Stimulated activated CD8-positive, alpha-beta memory T cell treated with anti-CD3 and anti-CD28 coated beads, Interleukin-12 subunit alpha, Interleukin-12 subunit beta, amount 100 ng/mL, for 24 hours (primary cell): ENCODE measurements around the gene PRSS8.

Source experiments
- DNase-seq: peaks from one replicate; pipeline ENCODE4 v3.0.0-alpha.2; 2020; ENCODE audit errors: extremely low read depth

Gene PRSS8

DNA sequence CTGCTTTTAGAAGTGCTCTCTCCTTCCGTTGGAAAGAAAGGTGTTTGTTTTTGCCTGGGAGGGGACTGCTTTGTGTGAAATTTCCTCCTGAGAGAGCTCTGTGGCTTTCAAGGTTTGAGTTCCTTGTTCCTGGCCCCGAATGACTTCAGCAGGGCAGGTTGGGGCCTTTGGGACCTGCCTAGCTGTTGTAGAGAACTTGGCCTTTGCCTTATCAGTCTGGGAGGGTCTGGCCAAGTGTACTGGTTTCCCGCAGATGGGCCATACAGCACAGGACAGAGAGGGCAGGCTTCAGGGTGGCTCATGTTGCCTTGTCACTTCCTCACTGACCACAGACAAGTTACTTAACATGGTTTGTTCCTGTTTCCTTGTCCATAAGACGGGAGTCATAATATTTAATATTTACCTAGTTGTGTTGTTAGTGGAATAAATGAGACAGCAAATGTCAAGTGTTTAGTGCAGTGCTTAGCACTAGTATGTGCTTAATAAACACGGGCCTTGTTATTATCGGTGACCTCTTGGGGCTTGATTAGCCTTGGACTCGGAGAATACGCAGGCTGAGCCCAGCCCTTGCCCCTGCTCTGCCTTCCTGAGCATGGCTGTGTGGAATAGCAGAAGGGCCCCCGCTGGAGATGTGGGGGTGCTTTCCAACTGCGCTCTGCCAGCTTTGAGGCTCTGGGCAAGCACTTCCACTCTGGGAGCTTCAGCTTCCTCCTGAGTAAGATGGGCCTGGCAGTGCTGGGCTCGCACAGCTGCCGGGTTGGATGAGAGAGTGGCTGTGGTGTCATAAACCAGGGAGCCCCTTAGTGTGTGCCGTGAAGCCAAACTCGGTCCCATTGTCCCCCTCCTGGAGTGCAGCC is 6.6 kb downstream of the PRSS8 start:
- no peak for DNase-seq

DNA sequence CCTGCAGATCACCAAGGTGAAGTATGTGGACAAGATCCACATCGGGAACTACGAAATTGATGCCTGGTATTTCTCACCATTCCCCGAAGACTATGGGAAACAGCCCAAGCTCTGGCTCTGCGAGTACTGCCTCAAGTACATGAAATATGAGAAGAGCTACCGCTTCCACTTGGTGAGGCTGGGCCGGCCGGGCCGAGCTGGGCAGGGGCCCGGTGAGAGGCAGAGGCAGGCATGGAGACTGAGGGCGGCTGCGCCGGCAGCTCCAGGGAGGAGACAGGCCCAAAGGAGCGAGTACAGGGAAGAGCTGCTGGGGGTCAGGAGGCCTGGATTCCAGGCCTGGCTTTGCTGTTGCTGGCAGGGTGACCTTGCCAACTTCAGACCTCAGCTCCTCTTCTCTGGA is 8.3 kb downstream of the PRSS8 start:
- DNase-seq = no peak

DNA sequence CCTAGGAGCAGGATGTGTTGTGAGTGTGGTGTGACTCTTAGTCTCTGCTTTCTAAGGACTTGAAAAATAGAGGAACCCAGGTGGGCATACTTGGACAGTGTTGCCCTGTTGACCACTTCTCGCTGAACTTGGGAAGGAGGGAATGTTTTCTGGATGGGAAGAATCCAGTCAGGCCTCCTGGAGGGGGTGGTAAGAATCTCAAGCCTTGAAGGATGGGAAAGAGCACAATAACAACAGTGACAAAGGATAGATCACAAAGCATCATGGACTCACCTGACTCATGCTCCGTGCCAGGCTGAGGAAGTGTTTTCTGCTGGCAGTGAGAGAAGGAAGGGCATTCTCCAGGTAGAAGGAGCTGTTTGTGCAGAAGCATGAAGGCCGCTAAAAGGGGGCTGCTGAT is 9.7 kb downstream of the PRSS8 start:
- no peak for DNase-seq

GRCh38 chr16:31120129-31120528 is 15.4 kb downstream of the PRSS8 start:
- no peak for DNase-seq

DNA sequence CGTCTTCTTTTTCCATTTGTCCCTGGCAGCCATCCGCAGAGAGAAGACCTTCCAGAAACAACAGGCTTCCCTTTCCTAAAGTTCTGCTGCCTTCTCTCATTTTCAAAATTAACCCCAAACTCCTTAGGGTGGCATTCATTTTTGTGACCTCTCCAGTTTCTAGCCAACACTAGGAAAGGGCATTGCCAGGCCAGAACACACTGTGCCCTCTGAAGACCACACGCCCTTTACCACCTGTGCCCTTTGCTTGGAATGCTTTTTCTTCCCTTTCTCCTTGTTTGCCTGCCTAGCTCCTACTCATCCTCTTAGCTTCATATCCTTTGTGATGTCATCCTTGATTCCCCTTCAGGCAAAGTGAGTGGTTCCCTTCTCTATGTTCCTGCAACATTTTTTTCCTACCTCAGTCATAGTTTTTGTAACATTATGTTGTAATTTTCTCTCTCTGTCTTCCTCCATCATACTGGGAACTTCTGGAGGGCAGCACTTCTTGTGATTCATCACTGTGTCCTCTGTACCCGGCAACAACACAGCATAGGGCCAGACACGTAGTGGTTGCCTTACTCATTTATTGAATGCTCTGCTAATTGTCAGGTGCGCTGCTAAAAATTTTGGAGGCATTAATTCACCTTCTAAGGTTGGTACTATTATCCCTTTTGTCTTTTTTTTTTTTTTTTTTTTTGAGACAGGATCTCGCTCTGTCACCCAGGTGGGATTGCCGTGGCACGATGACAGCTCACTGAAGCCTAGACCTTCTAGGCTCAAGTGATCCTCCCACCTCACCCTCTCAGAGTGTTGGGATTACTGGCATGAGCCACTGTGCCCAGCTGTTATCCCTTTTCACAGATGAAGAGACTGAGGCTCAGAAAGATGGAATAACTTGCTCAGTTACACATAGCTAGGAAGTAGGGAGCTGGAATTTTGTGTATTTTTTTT is 17.0 kb downstream of the PRSS8 start:
- DNase-seq = no peak

GRCh38 chr16:31117384-31118222 is 17.9 kb downstream of the PRSS8 start, which contains the start of gene KAT8:
Gene KAT8 (plus strand): TSS chr16:31117664. CDS start chr16:31117682, 18 bp downstream.
- DNase-seq = peak; percentile 94

GRCh38 chr16:31114468-31114867 is 21.1 kb downstream of the PRSS8 start:
- no peak for DNase-seq

DNA sequence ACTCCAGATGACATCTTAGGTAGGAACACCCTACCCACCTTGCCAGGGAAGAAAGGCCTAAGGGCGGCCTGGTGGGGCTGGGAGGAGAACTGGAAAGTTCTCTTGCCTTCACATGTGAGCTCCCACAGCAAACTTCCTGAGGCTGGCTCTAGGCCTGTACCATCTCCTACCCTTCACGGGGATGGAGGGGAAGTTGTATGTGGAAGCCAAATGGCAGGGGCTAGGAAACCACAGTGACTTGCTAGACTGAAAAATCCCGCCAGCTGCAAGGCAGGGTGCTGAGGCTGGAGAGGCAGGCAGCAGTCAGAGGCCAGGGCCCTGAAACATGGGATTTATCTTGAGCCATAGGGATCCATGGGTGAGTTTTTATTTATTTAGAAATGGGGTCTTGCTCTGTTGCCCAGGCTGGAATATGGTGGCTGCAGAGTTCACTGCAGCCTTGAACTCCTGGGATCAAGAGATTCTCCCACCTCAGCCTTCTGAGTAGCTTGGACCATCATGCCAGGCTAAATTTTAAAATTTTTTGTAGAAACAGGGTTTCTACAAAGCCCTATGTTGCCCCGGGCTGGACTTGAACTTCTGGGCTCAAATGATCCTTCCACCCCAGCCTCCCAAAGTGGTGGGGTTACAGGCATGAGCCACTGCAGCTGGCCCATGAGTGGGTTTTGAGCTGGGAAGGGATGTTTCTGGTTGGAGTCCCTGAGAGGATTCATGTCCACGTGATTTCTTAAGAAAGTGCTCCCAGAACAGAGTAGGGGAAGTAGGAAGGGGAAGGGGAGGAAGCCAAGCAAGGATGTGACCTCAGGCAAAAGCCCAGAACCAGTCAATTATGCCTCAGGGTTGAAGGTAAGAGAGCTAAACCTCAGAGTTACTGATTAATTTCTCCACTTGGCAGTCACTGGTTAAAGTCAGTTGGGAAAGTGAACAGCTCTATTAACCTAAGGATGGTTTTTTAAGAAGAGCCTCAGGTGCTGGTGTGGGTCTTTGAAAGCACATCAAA is 22.1 kb downstream of the PRSS8 start:
- DNase-seq = no peak

GRCh38 chr16:31112711-31113110 is 22.8 kb downstream of the PRSS8 start:
- DNase-seq = no peak

DNA sequence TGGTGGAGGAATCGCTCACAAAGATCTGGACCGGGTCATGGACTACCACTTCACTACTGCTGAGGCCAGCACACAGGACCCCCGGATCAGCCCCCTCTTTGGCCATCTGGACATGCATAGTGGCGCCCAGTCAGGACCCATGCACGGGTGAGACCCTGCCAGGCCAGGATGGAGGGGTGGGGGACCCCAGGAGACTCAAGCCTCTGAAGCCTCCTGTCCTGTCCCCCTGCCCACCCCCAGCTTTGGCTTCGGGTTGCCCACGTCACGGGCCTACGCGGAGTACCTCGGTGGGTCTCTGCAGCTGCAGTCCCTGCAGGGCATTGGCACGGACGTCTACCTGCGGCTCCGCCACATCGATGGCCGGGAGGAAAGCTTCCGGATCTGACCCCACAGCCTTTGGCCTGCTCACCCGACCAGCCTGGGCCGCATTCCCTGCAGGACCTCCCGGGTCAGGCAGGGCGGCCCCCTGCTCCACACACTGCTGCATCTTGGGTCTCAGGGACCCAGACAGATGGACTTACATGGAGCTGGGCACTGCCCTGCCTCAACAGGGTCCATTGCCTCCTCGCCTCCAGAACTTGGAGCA is 23.6 kb downstream of the PRSS8 start:
- no peak for DNase-seq

DNA sequence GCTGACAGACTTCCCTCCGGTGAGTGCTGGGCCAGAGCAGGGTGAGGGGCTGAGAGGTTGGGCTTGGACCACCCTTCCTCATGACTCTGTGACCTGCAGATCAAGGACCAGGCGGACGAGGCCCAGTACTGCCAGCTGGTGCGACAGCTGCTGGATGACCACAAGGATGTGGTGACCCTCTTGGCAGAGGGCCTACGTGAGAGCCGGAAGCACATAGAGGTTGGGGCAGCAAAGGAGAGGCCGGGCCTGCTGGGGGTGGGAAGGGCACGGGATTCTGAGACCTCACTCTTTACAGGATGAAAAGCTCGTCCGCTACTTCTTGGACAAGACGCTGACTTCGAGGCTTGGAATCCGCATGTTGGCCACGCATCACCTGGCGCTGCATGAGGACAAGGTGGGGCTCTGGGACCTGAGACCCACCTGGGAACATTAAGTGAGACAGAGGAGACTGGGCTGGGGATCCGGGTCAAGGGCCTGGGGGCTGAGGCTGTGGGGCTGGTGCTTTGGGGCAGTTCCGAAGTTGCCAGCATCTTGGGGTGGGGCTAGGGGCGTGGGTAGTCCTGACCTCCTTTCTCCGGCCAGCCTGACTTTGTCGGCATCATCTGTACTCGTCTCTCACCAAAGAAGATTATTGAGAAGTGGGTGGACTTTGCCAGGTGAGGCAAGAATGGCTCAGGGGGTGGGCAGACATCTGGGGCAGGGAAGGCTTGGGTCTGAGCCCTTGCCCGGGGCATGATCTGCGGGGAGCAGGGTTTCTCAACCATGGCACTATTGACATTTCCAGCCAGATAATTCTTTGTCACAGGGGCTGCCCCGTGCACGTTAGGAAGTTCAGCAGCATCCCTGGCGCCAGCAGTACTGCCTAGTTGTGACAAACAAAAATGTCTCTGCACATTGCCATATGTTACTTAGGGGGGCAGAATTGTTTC is 25.2 kb downstream of the PRSS8 start:
- DNase-seq = no peak

- no peak for DNase-seq
Observed at GRCh38 chr16:31109622-31110021, 25.9 kb downstream of the PRSS8 start.

DNA sequence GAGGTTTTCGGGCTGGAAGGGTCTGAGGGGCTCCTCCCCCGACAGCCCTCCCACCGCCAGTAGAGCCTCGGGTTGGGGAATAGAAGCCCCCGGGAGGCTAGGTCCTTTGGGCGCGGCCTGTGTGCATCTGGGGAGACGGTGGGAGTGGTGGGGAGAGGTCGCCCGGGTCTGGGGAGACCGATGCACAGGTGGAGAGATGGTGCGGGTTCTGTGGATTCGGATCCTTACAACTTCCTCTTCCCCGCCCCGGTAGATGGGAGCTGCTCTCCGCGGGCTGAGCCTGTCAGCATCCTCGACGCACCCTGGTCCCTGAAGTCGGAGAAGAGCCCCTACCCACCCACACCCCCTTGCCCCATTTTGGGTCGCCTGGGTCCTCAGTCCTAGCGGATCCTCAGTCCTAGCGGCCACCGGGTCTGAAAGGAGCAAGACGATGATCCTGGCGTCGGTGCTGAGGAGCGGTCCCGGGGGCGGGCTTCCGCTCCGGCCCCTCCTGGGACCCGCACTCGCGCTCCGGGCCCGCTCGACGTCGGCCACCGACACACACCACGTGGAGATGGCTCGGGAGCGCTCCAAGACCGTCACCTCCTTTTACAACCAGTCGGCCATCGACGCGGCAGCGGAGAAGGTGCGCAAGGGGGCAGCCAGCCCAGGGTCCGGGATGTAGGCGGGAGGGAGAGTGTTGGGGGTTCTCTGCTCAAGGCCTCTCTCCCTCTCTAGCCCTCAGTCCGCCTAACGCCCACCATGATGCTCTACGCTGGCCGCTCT is 26.6 kb downstream of the PRSS8 start:
- no peak for DNase-seq

DNA sequence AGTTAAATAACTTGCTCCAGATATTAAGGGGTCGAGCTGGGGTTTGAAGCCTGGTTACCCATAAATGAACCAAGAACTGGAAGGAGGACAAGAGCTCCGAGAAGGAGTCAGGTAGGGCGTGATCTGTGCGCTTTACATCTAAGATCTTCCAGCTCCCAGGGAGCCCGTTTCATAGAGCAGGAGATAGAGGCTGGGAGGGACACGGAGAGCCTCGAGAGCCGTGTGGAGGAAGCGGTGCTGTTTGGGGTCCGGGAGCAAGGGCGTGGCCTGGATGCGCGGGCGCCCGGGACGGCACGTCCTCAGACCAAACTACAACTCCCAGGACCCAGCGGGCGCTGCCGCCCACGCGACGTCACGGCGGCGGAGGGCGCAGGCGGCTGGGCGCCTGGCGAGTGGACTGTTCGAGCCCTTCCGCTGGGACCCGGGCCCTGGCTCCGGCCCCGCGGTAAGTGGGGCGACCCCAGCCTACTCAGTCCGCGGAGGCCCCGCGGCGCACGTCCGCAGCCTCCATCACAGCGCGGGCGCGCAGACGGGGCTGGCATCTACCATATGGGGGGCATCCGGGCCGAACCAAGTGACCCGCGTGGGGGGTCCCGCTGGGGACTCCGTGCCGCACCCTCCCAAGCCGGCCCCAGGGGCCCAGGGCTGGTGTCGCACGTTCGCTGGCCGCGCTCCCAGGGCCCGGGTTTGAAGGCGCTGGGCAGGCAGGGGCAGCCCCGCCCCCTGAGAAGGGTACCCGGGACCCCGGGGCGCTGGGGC is 27.3 kb downstream of the PRSS8 start, which contains the start of gene BCKDK:
BCKDK (plus strand) TSS at position 352 of the 759 bp plus-strand sequence. CDS start 838 bp downstream, outside the sequence.
- DNase-seq = no peak

GRCh38 chr16:31107465-31107867 is 28.1 kb downstream of the PRSS8 start:
- no peak for DNase-seq

DNA sequence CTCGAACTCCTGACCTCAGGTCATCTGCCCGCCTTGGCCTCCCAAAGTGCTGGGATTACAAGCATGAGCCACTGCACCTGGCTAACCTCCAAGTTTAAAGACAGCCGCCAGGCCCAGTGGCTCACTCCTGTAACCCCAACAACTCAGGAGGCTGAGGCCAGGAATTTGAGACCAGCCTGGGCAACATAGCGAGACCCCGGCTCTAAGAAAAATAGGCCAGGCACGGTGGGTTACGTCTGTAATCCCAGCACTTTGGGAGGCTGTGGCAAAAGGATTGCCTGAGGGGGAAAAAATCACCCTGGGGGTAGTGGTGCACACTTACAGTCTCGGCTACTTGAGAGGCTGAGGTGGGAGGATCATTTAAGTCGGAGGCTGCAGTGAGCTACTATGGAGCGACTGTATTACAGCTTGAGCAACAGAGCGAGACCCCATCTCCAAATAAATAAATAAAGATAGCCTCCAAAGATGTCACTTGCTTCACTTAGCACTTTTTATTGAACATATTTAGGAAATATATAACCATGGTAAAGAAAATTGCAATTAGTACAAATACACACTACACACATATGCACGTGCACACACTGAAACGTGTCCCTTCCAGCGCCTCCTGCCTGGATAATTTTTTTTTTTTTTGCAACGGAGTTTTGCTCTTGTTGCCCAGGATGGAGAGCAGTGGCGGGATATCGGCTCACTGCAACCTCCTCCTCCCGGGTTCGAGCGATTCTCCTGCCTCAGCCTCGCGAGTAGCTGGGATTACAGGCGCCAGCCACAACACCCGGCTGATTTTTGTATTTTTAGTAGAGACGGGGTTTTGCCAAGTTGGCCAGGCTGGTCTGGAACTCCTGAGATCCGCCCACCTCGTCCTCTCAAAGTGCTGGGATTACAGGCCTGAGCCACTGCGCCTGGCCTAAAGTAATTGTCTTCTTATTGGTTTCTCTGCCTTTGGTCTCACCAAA is 28.7 kb downstream of the PRSS8 start:
- DNase-seq = no peak
